IMR-90 (cell line): Measurements from ENCODE around the gene CHPF.

Experiments used
- CEBPB ChIP-seq: IDR thresholded peaks from 2 replicates; pipeline ENCODE4 v1.6.1; 2012; ENCODE audit warnings: low read depth, low read length, improper control_type of control experiment
- CTCF ChIP-seq: conservative IDR thresholded peaks from 2 replicates; pipeline ENCODE4 v1.5.1; 2012; ENCODE audit warnings: mild to moderate bottlenecking, low read depth, low read length, improper control_type of control experiment
- RAD21 ChIP-seq: IDR thresholded peaks from 2 replicates; pipeline ENCODE4 v1.6.1; 2012; ENCODE audit warnings: low read length, improper control_type of control experiment
- RFX5 ChIP-seq: IDR thresholded peaks from 2 replicates; pipeline ENCODE4 v1.8.0; 2012; ENCODE audit warnings: low read depth, mild to moderate bottlenecking, low read length, moderate library complexity

GRCh38 chr2:219520079-219520478, 23.5 kb downstream of the CHPF start:
- TF ChIP-seq RAD21, result no peak
- TF ChIP-seq RFX5, result no peak
- TF ChIP-seq CTCF, result no peak
- no peak for TF ChIP-seq CEBPB
